GM12878 (cell line): ENCODE measurements around the gene HSPA12A.

Experiments used
- CBX5 ChIP-seq: sonication (generic); IDR thresholded peaks from 2 replicates; pipeline ENCODE4 v1.6.1; 2016; ENCODE audit warnings: low read depth, moderate library complexity, mild to moderate bottlenecking, inconsistent platforms
- CHD2 ChIP-seq: IDR thresholded peaks from 2 replicates; pipeline ENCODE4 v1.6.1; 2011; ENCODE audit warnings: low read depth, low read length, improper control_type of control experiment, borderline replicate concordance
- EZH2 ChIP-seq: IDR thresholded peaks from 2 replicates; pipeline ENCODE4 v1.6.1; 2012; ENCODE audit warnings: low read depth, mild to moderate bottlenecking, control low read depth, inconsistent platforms, low read length, borderline replicate concordance; ENCODE audit not compliant: control insufficient read depth
- HDAC6 ChIP-seq: fragments of 200-600 bp; sonication (generic); IDR thresholded peaks from one replicate; pipeline ENCODE4 v1.8.0; 2017; ENCODE audit warnings: antibody characterized with exemption; ENCODE audit not compliant: unreplicated experiment
- JUNB ChIP-seq: IDR thresholded peaks from 2 replicates; pipeline ENCODE4 v1.6.1; 2016; ENCODE audit warnings: antibody characterized with exemption, mild to moderate bottlenecking
- JUND ChIP-seq: IDR thresholded peaks from 2 replicates; pipeline ENCODE4 v1.6.1; 2012; ENCODE audit warnings: low read depth, mild to moderate bottlenecking, low read length, improper control_type of control experiment, moderate library complexity
- POLR2A ChIP-seq: IDR thresholded peaks from 2 replicates; pipeline ENCODE4 v1.6.1; 2011; ENCODE audit warnings: low read depth, mild to moderate bottlenecking, low read length
- POLR2AphosphoS5 ChIP-seq: IDR thresholded peaks from 2 replicates; pipeline ENCODE4 v1.6.1; 2011; ENCODE audit warnings: mild to moderate bottlenecking, low read length, inconsistent platforms
- RFX5 ChIP-seq: IDR thresholded peaks from 2 replicates; pipeline ENCODE4 v1.6.1; 2011; ENCODE audit warnings: low read depth, low read length, improper control_type of control experiment
- YY1 ChIP-seq: IDR thresholded peaks from 2 replicates; pipeline ENCODE4 v1.6.1; 2011; ENCODE audit warnings: low read depth, mild to moderate bottlenecking, low read length
- TF ChIP-seq, protein P1 (sequence below), 3 experiments: IDR thresholded peaks in 2 of 3; conservative IDR thresholded peaks in 1 of 3; 2 replicates each; pipeline ENCODE4 v1.5.1; 2011; ENCODE audit warnings: low read depth in 3 of 3, low read length in 3 of 3, mild to moderate bottlenecking in 3 of 3, control low read depth in 2 of 3, moderate library complexity in 2 of 3, inconsistent platforms in 1 of 3, mixed read lengths in 1 of 3; ENCODE audit not compliant: control insufficient read depth in 2 of 3, insufficient read depth in 1 of 3; ENCODE audit errors: extremely low read depth in 1 of 3
- TF ChIP-seq, protein P2 (sequence below): IDR thresholded peaks from 2 replicates; pipeline ENCODE4 v1.6.1; 2012; ENCODE audit warnings: mild to moderate bottlenecking, low read depth, low read length
- TF ChIP-seq, protein P3 (sequence below): fragments of 450-650 bp; IDR thresholded peaks from 2 replicates; pipeline ENCODE4 v1.6.1; 2014; ENCODE audit warnings: mild to moderate bottlenecking
- TF ChIP-seq, protein P4 (sequence below): IDR thresholded peaks from 2 replicates; pipeline ENCODE4 v1.6.1; 2011; ENCODE audit warnings: borderline replicate concordance, low read depth, mild to moderate bottlenecking, moderate library complexity, mixed read lengths, low read length; ENCODE audit not compliant: insufficient read depth; ENCODE audit errors: extremely low read length

DNA sequence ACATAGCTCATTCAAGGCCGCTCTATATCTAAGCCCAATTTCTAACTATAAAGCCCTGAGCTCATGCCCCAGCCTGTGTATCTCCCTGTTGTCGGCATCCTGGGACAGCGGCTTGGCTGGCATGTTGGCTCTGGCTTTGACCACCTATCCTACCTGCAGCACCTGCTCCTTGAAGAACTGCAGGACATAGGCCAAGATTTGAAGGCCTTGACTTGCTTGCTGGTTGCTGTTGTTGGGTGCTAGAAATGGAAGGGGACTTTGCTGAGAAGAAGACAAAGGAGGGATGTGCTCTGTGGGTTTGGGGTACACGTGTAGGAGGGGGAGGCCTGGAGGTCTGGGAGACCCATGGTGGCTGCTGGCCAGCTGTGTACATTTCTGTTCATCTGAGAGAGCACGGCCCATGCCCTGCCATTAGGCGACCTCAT is 110.5 kb downstream of the HSPA12A start:
- TF ChIP-seq, protein P1, sequence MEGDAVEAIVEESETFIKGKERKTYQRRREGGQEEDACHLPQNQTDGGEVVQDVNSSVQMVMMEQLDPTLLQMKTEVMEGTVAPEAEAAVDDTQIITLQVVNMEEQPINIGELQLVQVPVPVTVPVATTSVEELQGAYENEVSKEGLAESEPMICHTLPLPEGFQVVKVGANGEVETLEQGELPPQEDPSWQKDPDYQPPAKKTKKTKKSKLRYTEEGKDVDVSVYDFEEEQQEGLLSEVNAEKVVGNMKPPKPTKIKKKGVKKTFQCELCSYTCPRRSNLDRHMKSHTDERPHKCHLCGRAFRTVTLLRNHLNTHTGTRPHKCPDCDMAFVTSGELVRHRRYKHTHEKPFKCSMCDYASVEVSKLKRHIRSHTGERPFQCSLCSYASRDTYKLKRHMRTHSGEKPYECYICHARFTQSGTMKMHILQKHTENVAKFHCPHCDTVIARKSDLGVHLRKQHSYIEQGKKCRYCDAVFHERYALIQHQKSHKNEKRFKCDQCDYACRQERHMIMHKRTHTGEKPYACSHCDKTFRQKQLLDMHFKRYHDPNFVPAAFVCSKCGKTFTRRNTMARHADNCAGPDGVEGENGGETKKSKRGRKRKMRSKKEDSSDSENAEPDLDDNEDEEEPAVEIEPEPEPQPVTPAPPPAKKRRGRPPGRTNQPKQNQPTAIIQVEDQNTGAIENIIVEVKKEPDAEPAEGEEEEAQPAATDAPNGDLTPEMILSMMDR (IDR thresholded peaks at IDR 0.05 in 2 of 3, conservative IDR thresholded peaks at IDR 0.05 in 1 of 3; ENCODE audit: control insufficient read depth in 2 of 3, extremely low read depth in 1 of 3, insufficient read depth in 1 of 3, low read depth in 3 of 3, low read length in 3 of 3) = no peak
- TF ChIP-seq CHD2 (no peak), EZH2 (no peak), YY1 (no peak), POLR2A (no peak), JUNB (no peak), RFX5 (no peak), JUND (no peak), HDAC6 (no peak), CBX5 (no peak), POLR2AphosphoS5 (no peak)
- TF ChIP-seq, protein P2, sequence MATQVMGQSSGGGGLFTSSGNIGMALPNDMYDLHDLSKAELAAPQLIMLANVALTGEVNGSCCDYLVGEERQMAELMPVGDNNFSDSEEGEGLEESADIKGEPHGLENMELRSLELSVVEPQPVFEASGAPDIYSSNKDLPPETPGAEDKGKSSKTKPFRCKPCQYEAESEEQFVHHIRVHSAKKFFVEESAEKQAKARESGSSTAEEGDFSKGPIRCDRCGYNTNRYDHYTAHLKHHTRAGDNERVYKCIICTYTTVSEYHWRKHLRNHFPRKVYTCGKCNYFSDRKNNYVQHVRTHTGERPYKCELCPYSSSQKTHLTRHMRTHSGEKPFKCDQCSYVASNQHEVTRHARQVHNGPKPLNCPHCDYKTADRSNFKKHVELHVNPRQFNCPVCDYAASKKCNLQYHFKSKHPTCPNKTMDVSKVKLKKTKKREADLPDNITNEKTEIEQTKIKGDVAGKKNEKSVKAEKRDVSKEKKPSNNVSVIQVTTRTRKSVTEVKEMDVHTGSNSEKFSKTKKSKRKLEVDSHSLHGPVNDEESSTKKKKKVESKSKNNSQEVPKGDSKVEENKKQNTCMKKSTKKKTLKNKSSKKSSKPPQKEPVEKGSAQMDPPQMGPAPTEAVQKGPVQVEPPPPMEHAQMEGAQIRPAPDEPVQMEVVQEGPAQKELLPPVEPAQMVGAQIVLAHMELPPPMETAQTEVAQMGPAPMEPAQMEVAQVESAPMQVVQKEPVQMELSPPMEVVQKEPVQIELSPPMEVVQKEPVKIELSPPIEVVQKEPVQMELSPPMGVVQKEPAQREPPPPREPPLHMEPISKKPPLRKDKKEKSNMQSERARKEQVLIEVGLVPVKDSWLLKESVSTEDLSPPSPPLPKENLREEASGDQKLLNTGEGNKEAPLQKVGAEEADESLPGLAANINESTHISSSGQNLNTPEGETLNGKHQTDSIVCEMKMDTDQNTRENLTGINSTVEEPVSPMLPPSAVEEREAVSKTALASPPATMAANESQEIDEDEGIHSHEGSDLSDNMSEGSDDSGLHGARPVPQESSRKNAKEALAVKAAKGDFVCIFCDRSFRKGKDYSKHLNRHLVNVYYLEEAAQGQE = no peak
- TF ChIP-seq, protein P3, sequence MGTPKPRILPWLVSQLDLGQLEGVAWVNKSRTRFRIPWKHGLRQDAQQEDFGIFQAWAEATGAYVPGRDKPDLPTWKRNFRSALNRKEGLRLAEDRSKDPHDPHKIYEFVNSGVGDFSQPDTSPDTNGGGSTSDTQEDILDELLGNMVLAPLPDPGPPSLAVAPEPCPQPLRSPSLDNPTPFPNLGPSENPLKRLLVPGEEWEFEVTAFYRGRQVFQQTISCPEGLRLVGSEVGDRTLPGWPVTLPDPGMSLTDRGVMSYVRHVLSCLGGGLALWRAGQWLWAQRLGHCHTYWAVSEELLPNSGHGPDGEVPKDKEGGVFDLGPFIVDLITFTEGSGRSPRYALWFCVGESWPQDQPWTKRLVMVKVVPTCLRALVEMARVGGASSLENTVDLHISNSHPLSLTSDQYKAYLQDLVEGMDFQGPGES = no peak
- TF ChIP-seq, protein P4, sequence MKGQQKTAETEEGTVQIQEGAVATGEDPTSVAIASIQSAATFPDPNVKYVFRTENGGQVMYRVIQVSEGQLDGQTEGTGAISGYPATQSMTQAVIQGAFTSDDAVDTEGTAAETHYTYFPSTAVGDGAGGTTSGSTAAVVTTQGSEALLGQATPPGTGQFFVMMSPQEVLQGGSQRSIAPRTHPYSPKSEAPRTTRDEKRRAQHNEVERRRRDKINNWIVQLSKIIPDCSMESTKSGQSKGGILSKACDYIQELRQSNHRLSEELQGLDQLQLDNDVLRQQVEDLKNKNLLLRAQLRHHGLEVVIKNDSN = no peak
